Activated CD4-positive, alpha-beta T cell treated with anti-CD3 and anti-CD28 coated beads for 36 hours (primary cell): Measurements from ENCODE around the gene ZNF865. TPM values are rescaled to one million over a fixed set of nuclear protein-coding genes. Genes with fewer than 3 reads are reported as not detected.

Experiments used
- ATAC-seq: fragments of 200-7000 bp; cut with Tn5 transposase; one replicate; pipeline ENCODE4 v1.10.0; 2021; ENCODE audit warnings: mild to moderate bottlenecking, moderate library complexity
- CTCF ChIA-PET: fragments of 350-600 bp; sonication (Branson Sonifier 250); formaldehyde crosslinking; loops from one replicate; lab custom pipeline; 2021; ENCODE audit warnings: antibody characterized with exemption; lab: Charles Lee
- POLR2A ChIA-PET: fragments of 350-600 bp; sonication (Branson Sonifier 250); formaldehyde crosslinking; loops from one replicate; lab custom pipeline; 2021; ENCODE audit warnings: antibody characterized with exemption, inconsistent platforms; lab: Charles Lee
- DNase-seq: peaks from one replicate; pipeline ENCODE4 v3.0.0-alpha.2; 2020
- H3K27ac Mint-ChIP-seq: one replicate; pipeline ENCODE4 v1.8.0; 2021; ENCODE audit warnings: mixed read lengths
- H3K27me3 Mint-ChIP-seq: one replicate; pipeline ENCODE4 v1.8.0; 2021; ENCODE audit warnings: mixed read lengths
- H3K36me3 Mint-ChIP-seq: one replicate; pipeline ENCODE4 v1.8.0; 2021; ENCODE audit warnings: low read depth, mixed read lengths
- H3K4me1 Mint-ChIP-seq: one replicate; pipeline ENCODE4 v1.8.0; 2021; ENCODE audit warnings: mixed read lengths
- H3K4me3 Mint-ChIP-seq: one replicate; pipeline ENCODE4 v1.8.0; 2021; ENCODE audit warnings: mild to moderate bottlenecking, moderate library complexity, mixed read lengths
- H3K9me3 Mint-ChIP-seq: one replicate; pipeline ENCODE4 v1.8.0; 2021; ENCODE audit warnings: low read depth, mixed read lengths
- intact Hi-C, 2 experiments: fragments of 100-400 bp; cut with DNase I in 1 of 2; cut with micrococcal nuclease in 1 of 2; formaldehyde crosslinking; loops; one replicate each; pipeline versions ENCODE4 v1.14.2 to v1.15.1; 2022 to 2024; cut with DNase I, micrococcal nuclease
- total RNA-seq, 2 experiments: library from RNA; stranded (reverse); gene quantifications; one replicate each; pipeline ENCODE4 v1.2.3, GENCODE V29; 2021

Gene ZNF865
- total RNA-seq, 2 experiments from 2014 or later: 11.4 to 12.1 TPM

GRCh38 chr19:55598719-55599467, 6.6 kb upstream of the ZNF865 start:
- Mint-ChIP-seq H3K9me3 (no peaks in the 10 kb centered on the region), H3K4me3 (peak overlapping the region; percentile 89), H3K4me1 (peaks cover 28% of the 10 kb centered on the region), H3K36me3 (peaks cover 44% of the 10 kb centered on the region), H3K27me3 (no peaks in the 10 kb centered on the region), H3K27ac (peak overlapping the region; percentile 99)
- ChIA-PET POLR2A (interaction anchor here (0.5 to 1.8 kb wide), 12 partner anchors 11 to 1135 kb away, joined by 3 to 12 read pairs (median 4); partner anchors contain the start of genes CCDC106, LENG9, SYT5 and U2AF2), CTCF (interaction anchor here (0.5 to 1.3 kb wide), 6 partner anchors 39 to 419 kb away, joined by 3 to 7 read pairs (median 4); partner anchors contain the start of genes SYT5 and U2AF2)
- intact Hi-C loops: loop anchor here (1.0 to 2.0 kb wide), 21 partner anchors 12 to 1732 kb away; partner anchors contain the start of genes U2AF2 (in 2 of the 2), ZNF579 (in 2 of the 2), ZNF784 (in 2 of the 2) and EPN1 (in 1 of the 2)
- ATAC-seq (peak; percentile 79), DNase-seq (peak; percentile 98)

- POLR2A ChIA-PET: interaction anchor here (0.5 to 1.8 kb wide), 14 partner anchors 12 to 583 kb away, joined by 3 to 12 read pairs (median 4); partner anchors contain the start of genes CCDC106, SYT5, U2AF2 and UBE2S
- H3K36me3 Mint-ChIP-seq: peaks cover 44% of the 10 kb centered on the region
Measured at GRCh38 chr19:55599468-55599841, 6.0 kb upstream of the ZNF865 start, which contains the start of gene FIZ1. Gene FIZ1, minus strand, starts transcription at chr19:55599517. Its CDS starts 1,652 bp downstream, at chr19:55597865.

GRCh38 chr19:55599842-55600661, 5.4 kb upstream of the ZNF865 start, which contains the start of gene ZNF524:
Gene ZNF524, plus strand, starts transcription at chr19:55600288. Its CDS starts 1,825 bp downstream, at chr19:55602113.
- DNase-seq: peak; percentile 91
- Mint-ChIP-seq H3K4me3 (peak within 1 kb of the TSS; percentile 89), H3K27me3 (no peaks in the 10 kb centered on the region), H3K4me1 (peaks cover 35% of the 10 kb centered on the region), H3K36me3 (peaks cover 39% of the 10 kb centered on the region), H3K9me3 (no peaks in the 10 kb centered on the region), H3K27ac (peak within 1 kb of the TSS; percentile 99)
- CTCF ChIA-PET: interaction anchor here (1.1 to 1.3 kb wide), 3 partner anchors 37 to 54 kb away, joined by 4 to 7 read pairs (median 5); partner anchors contain the start of gene U2AF2
- POLR2A ChIA-PET: interaction anchor here (0.6 to 1.8 kb wide), 9 partner anchors 12 to 521 kb away, joined by 3 to 12 read pairs (median 4); partner anchors contain the start of genes U2AF2, UBE2S, ZNF579 and ZNF784
- intact Hi-C loops: loop anchor here (1.0 to 10.0 kb wide), 25 partner anchors 13 to 1733 kb away; partner anchors contain the start of genes U2AF2 (in 2 of the 2), ZNF579 (in 2 of the 2), ZNF784 (in 2 of the 2) and DNAAF3 (in 1 of the 2)
- ATAC-seq: peak; percentile 57

More at GRCh38 chr19:55599468-55599841, 6.0 kb upstream of the ZNF865 start, which contains the start of gene FIZ1:
- H3K27ac Mint-ChIP-seq: peak within 1 kb of the TSS; percentile 99
- peak; percentile 98 for DNase-seq
- CTCF ChIA-PET: interaction anchor here (0.6 to 1.3 kb wide), 5 partner anchors 38 to 419 kb away, joined by 3 to 7 read pairs (median 4); partner anchors contain the start of genes SYT5 and U2AF2
- peak; percentile 79 for ATAC-seq
- H3K27me3 Mint-ChIP-seq: no peaks in the 10 kb centered on the region
- intact Hi-C loops: loop anchor here (1.0 to 2.0 kb wide), 21 partner anchors 12 to 1733 kb away; partner anchors contain the start of genes U2AF2 (in 2 of the 2), ZNF579 (in 2 of the 2), ZNF784 (in 2 of the 2) and EPN1 (in 1 of the 2)
- peak within 1 kb of the TSS; percentile 89 for H3K4me3 Mint-ChIP-seq
- peaks cover 29% of the 10 kb centered on the region for H3K4me1 Mint-ChIP-seq
- H3K9me3 Mint-ChIP-seq: no peaks in the 10 kb centered on the region

- ChIA-PET CTCF (interaction anchor here (1.3 kb wide), 1 partner anchor 37 kb away, joined by 5 read pairs; no protein-coding TSS in a partner anchor), POLR2A (interaction anchor here (0.6 kb wide), 1 partner anchor 53 kb away, joined by 3 read pairs; no protein-coding TSS in a partner anchor)
- intact Hi-C loops: loop anchor here in 1 of 2 experiments (1.0 to 10.0 kb wide), 4 partner anchors 139 to 1151 kb away; partner anchors contain the start of genes DNAAF3, ISOC2 and LENG8
- peak overlapping the region; percentile 90 for H3K27ac Mint-ChIP-seq
- ATAC-seq (no peak), DNase-seq (no peak)
- peaks cover 35% of the 10 kb centered on the region for H3K4me1 Mint-ChIP-seq
- H3K36me3 Mint-ChIP-seq: peaks cover 33% of the 10 kb centered on the region
- H3K4me3 Mint-ChIP-seq: peak overlapping the region; percentile 78
- no peaks in the 10 kb centered on the region for H3K9me3 Mint-ChIP-seq
- no peaks in the 10 kb centered on the region for H3K27me3 Mint-ChIP-seq
Measured at GRCh38 chr19:55600662-55601028, 4.8 kb upstream of the ZNF865 start.

- no peaks in the 10 kb centered on the region for H3K27me3 Mint-ChIP-seq
- peak overlapping the region; percentile 90 for H3K27ac Mint-ChIP-seq
- H3K9me3 Mint-ChIP-seq: no peaks in the 10 kb centered on the region
- ChIA-PET CTCF (no interaction called here), POLR2A (interaction anchor here (0.6 kb wide), 1 partner anchor 53 kb away, joined by 3 read pairs; no protein-coding TSS in a partner anchor)
- H3K36me3 Mint-ChIP-seq: peaks cover 30% of the 10 kb centered on the region
- DNase-seq (no peak), ATAC-seq (no peak)
- intact Hi-C loops: loop anchor here in 1 of 2 experiments (10.0 kb wide), 1 partner anchor 436 kb away; the partner anchor contains the start of gene DNAAF3
- H3K4me1 Mint-ChIP-seq: peaks cover 36% of the 10 kb centered on the region
- peak overlapping the region; percentile 78 for H3K4me3 Mint-ChIP-seq
Measured at GRCh38 chr19:55601084-55601483, 4.4 kb upstream of the ZNF865 start.

- Mint-ChIP-seq H3K27me3 (no peaks in the 10 kb centered on the region), H3K9me3 (no peaks in the 10 kb centered on the region), H3K27ac (no peak overlapping the region), H3K4me1 (peaks cover 44% of the 10 kb centered on the region), H3K4me3 (no peak overlapping the region), H3K36me3 (peaks cover 25% of the 10 kb centered on the region)
- CTCF ChIA-PET: no interaction called here
- DNase-seq (no peak), ATAC-seq (no peak)
- POLR2A ChIA-PET: interaction anchor here (0.7 kb wide), 1 partner anchor 201 kb away, joined by 3 read pairs; no protein-coding TSS in a partner anchor
- intact Hi-C loops: loop anchor here in 1 of 2 experiments (10.0 kb wide), 1 partner anchor 438 kb away; the partner anchor contains the start of gene DNAAF3
Measured at GRCh38 chr19:55602104-55603001, 3.1 kb upstream of the ZNF865 start.

- Mint-ChIP-seq H3K4me1 (peaks cover 49% of the 10 kb centered on the region), H3K27ac (no peak overlapping the region), H3K36me3 (peaks cover 27% of the 10 kb centered on the region), H3K9me3 (no peaks in the 10 kb centered on the region), H3K4me3 (peak overlapping the region; percentile 30), H3K27me3 (no peaks in the 10 kb centered on the region)
- no peak for DNase-seq
- ChIA-PET CTCF (no interaction called here), POLR2A (no interaction called here)
- no peak for ATAC-seq
- intact Hi-C loops: loop anchor here in 1 of 2 experiments (10.0 kb wide), 1 partner anchor 438 kb away; the partner anchor contains the start of gene DNAAF3
Measured at GRCh38 chr19:55603115-55603514, 2.3 kb upstream of the ZNF865 start.

- H3K9me3 Mint-ChIP-seq: no peaks in the 10 kb centered on the region
- H3K4me1 Mint-ChIP-seq: peaks cover 50% of the 10 kb centered on the region
- intact Hi-C loops: loop anchor here in 1 of 2 experiments (10.0 kb wide), 1 partner anchor 439 kb away; the partner anchor contains the start of gene DNAAF3
- CTCF ChIA-PET: interaction anchor here (0.8 to 4.1 kb wide), 3 partner anchors 18 to 28 kb away, joined by 3 to 33 read pairs (median 3); no protein-coding TSS in a partner anchor
- peak; percentile 36 for DNase-seq
- POLR2A ChIA-PET: no interaction called here
- H3K27ac Mint-ChIP-seq: peak overlapping the region; percentile 96
- no peaks in the 10 kb centered on the region for H3K27me3 Mint-ChIP-seq
- no peak for ATAC-seq
- H3K36me3 Mint-ChIP-seq: peaks cover 26% of the 10 kb centered on the region
- H3K4me3 Mint-ChIP-seq: peak overlapping the region; percentile 30
Measured at GRCh38 chr19:55603581-55604292, 1.7 kb upstream of the ZNF865 start.
